NCI-H1048 (cell line): Measurements from ENCODE around the gene TKT.
"Not testable (repeated sequence)": the region's sequence is repeated elsewhere in the genome, so short reads cannot be mapped to it uniquely, and the experiment has no call there.

Experiments used
- DNase-seq: peaks from one replicate; lab custom pipeline; 2025; lab: John Stamatoyannopoulos, UW

TKT gene

GRCh38 chr3:53260286-53260785 lies 4.5 kb upstream of the TKT start:
- no peak for DNase-seq

- no peak for DNase-seq
Observed at GRCh38 chr3:53259427-53260259, 3.8 kb upstream of the TKT start.

DNA sequence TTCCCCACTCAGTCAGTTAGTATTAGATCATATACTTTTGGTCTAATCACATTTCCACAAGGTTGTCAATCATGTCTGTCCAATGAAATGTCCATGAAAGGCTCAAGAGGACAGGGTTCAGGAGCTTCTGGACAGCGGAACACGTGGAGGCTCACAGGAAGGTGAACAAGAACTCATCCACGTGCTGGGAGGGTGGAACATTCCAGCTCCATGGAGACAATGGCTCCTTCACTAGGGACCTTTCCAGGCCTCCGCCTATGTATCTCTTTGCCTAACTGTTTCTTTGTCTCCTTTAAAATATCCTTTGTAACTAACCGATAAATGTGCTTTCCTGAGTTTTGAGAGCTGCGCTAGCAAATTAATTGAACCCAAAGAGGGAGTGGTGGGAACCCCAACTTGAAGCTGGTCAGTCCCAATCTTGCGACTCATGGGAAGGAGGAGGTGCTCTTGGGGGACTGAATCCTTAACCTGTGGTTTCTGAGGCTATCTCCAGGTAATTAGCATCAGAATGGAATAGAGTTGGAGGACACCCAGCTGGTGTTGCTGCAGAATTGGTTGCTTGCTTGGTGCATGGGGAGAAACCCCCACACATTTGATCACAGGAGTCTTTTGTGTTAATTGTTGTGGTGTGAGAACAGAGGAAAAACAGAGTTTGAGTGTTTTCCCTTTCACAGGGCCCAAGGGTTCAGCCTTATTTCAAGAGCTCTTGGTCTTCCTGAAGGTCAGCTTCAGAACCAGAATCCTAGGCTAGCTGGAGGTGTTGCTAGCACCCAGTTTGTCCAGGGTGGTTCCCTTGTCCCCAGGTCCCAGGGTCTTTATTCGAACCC lies 3.0 kb upstream of the TKT start:
- no peak for DNase-seq

DNA sequence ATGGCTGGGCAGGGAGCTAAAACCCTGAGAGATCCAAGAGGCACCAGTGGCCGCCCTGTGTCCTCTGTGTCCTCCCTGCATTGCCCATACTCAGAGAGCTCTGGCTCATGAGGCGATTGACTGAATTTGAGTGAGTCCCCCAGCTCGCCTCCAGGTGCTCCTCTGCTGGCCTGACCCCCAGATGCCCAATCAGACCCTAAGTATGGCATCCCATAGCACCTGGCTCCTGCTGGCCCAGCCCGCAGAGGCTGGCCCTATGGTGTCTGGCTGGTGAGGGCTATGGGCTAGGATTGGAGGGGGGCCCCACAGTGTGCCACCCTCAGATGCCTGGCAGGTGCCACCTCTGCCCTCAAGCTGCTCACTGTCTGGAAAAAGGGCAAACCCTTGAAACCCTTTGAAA lies 1.6 kb upstream of the TKT start:
- no peak for DNase-seq

- DNase-seq, result no peak
Observed at GRCh38 chr3:53256704-53257055, 858 bp upstream of the TKT start.

DNA sequence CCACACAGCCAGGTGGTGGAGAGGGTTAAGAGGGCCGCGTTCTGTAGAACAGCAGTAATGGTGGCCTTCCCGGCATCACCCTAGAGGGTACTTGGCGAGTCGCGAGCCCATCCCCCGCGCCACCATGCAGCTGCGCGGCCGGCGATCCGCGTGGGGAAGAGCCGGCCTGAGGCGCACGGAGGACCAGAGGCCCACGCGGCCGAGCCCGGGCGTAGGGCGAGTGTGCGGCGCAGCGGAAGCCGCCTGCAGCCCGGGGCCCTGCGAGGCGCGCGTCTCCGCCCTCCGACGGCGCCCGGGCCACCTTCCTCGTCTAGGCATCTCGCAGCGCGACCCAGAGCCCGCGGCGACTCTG lies 423 bp downstream of the TKT start:
- no peak for DNase-seq

- DNase-seq, result no peak
Observed at GRCh38 chr3:53254509-53255422, 1.1 kb downstream of the TKT start.

DNA sequence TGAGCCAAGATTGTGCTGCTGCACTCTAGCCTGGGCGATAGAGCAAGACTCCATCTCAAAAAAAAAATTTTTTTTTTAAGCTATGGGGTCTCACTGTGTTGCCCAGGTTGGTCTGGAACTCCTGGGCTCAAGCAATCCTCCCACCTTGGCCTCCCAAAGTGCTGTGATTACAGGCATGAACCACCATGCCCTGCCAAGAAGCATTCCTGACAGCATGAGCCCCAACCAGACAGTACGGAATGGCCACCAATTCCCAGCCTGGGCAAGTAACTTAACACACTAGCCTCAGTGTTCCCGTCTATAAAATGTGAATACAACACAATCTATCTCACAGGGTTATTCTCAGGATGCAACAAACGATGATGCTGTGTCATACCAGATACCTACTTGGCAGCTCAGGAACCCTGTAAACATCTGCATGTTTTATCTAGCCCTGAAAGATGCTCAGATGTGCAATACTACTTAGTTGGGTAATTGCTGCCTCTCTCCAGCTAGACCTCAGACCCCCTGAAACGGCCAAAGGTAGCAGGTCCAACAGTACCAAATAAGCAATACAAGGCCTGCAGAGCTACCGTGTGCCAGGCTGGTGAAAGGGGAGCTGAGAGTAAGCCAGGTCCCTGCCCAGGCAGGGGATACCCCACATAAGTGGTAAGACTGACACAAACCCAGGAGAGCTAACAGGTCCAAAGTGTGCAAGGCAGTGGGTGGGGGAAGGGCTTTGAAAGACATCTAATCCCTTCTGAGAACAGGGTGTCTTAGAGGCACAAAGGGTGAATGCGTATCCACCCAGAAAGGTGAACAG lies 1.9 kb downstream of the TKT start:
- DNase-seq, result no peak

DNA sequence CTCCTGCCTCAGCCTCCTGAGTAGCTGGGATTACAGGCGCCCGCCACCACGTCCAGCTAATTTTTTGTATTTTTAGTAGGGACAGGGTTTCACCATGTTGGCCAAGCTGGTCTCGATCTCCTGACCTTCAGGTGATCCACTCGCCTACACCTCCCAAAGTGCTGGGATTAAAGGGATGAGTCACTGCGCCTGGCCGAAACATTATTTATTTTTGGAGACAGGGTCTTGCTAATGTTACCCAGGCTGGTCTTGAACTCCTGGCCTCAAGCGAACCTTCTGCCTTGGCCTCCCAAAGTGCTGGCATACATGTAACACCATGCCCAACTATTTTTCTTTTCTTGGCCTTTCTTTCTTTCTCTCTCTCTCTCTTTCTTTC lies 2.9 kb downstream of the TKT start:
- DNase-seq, result not testable (repeated sequence)

GRCh38 chr3:53252096-53252946 lies 3.5 kb downstream of the TKT start:
- DNase-seq, result no peak

DNA sequence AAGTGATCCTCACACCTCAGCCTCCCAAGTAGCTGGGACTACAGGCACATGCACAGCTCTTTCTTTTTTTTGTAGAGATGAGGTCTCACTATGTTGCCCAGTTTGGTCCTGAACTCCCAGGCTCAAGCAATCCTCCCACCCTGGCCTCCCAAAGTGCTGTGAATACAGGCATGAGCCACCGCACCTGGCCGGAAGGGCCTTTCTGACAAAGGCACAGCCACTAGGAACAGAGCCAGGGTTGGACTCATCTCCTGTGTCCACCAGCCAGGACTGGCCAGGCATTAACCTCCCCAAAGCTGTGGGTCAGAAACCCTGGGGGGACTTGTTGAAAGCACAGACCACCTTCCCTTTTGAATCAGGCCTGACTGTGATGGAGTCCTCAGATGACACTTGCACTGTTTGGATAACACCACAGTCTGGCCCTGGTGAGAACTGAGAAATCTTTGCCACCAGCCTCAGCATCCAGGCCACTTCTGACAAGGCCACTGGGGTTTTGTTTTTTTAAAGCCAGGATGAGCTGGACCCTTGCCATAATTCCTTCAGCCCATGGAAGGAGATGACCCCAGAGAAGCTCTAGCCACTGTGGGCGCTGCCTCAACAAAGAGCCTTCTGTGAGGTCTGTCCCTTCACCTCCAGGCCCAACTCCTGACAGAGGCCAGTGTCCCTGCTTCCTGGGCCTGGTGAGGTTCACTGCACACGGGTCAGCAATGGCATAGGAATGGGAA lies 4.8 kb downstream of the TKT start:
- DNase-seq, result no peak

DNA sequence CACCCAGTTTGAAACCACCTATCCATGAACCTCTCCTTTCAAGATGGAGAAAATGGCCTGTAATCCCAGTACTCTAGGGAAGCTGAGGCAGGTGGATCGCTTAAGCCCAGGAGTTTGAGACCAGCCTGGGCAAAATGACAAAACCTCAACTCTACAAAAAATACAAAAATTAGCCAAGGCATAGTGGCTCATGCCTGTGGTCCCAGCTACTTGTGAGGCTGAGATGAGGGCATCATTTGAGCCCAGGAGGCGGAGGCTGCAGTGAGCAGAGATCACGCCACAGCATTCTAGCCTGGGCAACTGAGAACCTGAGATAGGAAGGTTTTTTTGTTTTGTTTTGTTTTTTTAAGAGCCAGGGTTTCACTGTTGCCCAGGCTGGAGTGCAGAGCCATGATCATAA lies 5.4 kb downstream of the TKT start:
- no peak for DNase-seq

DNA sequence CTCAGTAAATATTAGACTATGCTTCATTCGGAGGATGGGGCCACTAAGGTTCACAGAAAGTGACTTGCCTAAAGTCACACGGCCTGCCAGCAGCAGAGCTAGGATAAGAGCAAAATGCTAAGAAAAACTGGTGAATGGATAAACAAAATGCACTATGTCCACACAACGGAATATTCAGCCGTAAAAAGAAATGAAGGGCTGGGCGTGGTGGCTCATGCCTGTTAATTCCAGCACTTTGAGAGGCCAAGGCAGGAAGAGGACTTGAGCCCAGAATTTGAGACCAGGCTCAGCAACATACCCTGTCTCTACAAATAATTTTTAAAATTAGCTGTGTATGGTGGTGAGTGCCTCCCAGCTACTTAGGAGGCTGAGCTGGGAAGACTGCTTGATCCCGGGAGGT lies 7.7 kb downstream of the TKT start:
- no peak for DNase-seq

GRCh38 chr3:53247619-53248018 lies 8.2 kb downstream of the TKT start:
- no peak for DNase-seq

GRCh38 chr3:53244271-53244670 lies 11.6 kb downstream of the TKT start:
- no peak for DNase-seq

- DNase-seq, result no peak
Observed at GRCh38 chr3:53243785-53244184, 12.0 kb downstream of the TKT start.

DNA sequence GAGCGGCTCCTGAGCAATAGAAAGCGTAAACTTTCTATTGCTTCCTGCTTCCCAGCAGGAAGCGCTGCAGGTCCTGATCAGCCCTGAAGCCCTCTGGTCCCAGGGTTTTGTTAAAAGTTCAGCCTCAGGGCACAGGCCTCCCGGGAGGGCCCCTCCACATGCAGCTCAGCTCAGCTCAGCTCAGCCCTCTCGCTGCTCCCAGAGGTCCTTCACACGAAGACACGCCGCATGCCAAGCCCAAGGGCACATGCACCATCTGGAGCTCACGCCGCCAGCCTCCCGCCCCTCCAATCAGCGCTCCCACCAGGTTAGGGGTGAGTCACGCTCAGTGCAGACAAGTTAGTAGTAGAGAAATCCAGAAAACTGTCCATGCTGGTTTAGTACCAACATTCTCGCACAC lies 12.7 kb downstream of the TKT start:
- no peak for DNase-seq

DNA sequence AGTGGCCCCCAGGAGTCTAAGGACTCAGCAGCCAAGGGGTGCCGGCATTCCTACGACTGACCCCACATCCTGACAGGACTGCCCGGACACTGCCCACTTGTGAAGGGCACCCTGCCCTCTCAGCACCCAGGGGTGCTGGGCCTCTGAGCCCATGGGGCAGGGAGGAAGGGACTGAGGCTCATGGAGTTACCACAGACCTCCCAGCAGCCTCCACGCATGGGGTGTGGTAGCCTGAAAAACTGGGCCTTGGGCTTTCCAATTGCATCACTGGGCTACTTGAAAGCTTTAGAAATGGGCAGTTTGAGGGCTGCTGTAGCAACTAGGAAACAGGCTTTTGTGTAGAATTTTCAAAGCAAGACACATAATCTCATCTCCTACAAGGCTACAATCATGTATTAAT lies 13.2 kb downstream of the TKT start:
- no peak for DNase-seq

- no peak for DNase-seq
Observed at GRCh38 chr3:53242155-53242554, 13.7 kb downstream of the TKT start.
